GM19455 (cell line): ENCODE data around the gene ARHGEF18.
A peak's percentile ranks its signal among the peaks of the same experiment; 100 is the strongest.
"Not testable (repeated sequence)": the region's sequence is repeated elsewhere in the genome, so short reads cannot be mapped to it uniquely, and the experiment has no call there.

Source experiments
- ATAC-seq: cut with Tn5 transposase; IDR thresholded peaks from one replicate; pipeline ENCODE4 v1.9.1; 2021; ENCODE audit not compliant: unreplicated experiment

Gene ARHGEF18

DNA sequence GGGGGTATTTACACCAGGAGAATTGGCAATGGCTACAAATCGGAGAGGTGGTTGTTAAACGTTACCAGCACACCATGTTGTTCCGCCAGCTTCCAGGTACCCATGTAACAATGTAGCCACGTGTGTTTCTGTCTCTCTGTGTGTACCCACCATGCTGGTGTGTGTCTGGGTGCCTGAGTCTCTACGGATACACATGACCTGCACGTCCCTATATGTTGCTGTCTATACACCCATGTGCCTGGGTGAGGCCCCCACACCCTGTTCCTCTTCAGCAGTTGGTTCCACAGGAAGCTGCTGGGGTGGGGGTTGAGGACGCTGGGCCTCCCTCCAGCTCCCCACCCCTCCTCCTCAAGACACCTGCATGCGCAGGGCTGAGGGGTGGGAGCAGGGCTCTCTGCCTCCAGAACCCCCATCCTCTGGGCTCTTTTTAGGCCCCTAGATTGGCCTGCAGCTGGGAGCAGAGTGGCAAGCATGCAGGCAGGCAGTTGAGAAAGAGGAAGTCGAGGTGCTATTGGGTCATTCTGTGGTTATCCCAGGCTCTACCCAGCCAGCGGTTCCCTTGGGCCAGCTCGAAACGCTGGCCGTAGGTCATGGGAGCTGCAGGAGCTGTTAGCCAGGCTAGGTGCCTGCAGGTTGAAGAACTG, at the start of gene ARHGEF18:
ARHGEF18 (plus strand) TSS at position 351 of the 644 bp plus-strand sequence. CDS start 13,954 bp downstream, outside the sequence.
- no peak for ATAC-seq

DNA sequence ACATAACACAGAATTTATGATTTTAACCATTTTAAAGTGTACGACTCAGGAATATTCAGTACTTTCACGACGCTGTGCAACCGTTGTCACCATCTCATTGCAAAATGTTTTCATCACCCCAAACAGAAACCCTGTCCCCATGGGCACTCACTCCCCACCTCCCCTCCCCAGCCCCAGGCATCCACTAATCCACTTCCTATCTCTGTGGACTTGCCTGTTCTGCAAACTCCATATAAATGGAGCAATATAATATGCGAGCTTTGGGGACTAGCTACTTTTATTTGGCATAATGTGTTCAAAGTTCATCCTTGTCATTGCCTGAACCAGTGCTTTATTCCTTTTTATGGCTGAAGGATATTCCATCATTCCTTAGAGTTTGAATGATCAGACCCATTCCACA, 47.2 kb upstream of the ARHGEF18 start:
- ATAC-seq = no peak

DNA sequence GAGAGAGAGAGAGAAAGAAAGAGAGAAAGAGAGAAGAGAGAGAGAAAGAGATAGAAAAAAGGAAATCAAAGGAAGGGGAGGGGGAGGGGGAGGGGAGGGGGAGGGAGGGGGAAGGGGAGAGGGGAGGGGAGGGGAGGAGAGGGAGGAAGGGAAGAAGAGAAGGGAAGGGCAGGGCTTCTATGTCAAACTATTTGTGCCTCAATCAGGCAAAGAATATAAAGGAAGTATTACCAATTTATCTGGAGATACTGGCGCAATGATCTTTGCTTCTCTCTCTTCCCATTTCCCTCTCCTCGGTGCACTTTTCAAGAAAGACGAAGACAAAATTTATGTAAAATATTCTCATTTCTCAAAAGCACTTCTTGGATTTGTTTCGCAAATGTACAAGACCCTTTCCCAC, 45.3 kb upstream of the ARHGEF18 start:
- ATAC-seq = no peak

DNA sequence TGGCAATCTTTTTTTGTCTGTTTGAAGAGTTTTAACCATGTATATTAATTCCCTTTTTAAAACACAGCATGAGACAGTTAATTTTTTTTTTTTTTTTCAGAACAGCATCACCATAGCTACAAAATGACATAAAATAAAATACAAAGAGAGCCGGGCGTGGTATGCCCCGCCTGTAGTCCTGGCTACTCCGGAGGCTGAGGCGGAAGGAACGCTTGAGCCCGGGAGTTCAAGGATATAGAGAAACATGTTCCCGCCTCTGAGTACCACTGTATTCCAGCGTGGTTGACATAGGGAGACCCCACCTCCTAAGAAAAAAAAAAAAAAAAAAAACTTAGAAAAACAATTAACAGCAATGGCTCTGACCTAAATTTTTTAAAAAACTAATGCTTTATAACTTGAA, 44.5 kb upstream of the ARHGEF18 start:
- no peak for ATAC-seq

DNA sequence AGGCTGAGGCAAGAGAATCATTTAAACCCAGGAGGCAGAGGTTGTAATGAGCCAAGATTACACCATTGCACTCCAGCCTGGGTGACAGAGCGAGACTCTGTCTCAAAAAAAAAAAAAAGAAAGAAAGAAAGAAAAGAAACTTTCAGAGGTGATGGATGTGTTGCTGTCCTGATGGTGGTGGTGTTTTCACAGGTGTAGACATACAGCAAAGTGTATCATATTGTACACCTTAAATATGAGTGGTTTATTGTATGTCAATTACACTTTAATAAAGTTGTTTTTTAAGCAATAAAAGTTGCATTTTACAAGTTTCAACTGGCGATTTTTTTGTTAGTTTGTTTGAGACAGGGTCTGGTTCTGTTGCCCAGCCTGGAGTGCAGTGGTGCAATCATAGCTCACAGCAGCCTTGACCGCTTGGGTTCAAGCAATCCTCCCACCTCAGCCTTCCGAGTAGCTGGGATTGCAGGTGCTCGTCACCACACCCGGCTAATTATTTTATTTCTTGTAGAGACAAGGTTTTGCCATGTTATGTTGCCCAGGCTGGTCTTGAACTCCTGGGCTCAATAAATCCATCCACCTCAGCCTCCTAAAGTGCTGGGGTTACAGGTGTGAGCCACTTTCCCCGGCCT, 41.0 kb upstream of the ARHGEF18 start:
- ATAC-seq = no peak

DNA sequence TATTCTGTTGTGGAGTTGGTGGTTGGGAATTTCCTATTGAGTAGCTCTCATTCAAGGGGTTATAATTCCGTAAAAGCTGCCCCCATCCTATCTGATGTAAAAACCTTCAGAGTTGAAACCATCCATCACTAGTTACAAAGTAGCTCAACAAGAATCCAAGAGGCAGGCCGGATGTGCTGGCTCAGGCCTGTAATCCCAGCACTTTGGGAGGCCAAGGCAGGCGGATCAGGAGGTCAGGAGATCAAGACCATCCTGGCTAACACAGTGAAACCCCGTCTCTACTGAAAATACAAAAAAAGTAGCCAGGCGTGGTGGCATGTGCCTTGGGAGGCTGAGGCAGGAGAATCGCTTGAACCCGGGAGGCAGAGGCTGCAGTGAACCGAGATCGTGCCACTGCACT, 40.4 kb upstream of the ARHGEF18 start:
- not testable (repeated sequence) for ATAC-seq

DNA sequence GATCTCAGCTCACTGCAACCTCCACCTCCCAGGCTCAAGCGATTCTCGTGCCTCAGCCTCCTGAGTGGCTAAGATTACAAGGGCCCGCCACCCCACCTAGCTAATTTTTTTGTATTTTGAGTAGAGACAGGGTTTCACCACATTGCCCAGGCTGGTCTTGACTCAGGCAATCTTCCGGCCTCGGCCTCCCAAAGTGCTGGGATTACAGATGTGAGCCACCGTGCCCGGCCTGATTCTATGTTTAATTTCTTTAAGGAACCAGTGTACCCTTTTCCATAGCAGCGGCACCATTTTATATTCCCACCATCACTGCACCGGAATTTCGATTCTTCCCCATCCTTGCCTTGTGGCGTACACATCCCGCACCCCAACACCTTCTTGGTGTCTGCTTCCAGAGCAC, 36.8 kb upstream of the ARHGEF18 start:
- ATAC-seq = no peak

DNA sequence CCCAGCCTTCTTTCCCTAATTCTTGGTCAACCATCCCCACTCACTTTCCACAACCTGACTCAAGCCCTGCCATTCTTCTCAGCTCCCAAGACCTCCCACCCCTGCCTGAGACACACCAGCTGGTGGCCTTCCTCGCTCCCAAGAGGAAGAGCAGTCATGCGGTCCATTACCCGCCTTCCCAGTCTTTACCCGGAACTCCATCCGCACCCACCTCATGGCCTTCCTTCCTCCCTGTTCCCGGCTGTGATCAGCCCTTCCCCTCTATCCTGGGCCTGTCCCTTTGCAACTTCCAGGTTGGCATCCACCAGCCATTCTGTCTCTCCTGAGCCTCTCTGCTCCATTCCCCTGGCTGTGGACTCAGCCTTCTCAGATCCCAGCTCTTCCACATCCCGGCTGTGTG, 35.9 kb upstream of the ARHGEF18 start:
- no peak for ATAC-seq

DNA sequence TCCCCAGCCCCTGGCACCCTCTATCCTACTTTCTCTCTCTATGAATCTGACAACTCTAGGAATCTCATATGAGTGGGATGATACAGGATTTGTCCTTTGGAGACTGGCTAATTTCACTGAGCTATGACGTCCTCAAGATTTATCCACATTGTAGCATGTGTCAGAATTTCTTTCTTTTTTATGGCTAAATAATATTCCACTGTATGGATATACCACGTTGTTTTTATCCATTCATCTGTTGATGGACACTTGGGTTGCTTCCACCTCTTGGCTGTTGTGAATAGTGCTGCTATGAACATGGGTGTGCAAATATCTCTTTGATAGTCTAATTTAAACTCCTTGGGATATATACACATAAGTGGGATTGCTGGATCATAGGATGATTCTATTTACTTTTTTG, 30.6 kb upstream of the ARHGEF18 start:
- no peak for ATAC-seq

DNA sequence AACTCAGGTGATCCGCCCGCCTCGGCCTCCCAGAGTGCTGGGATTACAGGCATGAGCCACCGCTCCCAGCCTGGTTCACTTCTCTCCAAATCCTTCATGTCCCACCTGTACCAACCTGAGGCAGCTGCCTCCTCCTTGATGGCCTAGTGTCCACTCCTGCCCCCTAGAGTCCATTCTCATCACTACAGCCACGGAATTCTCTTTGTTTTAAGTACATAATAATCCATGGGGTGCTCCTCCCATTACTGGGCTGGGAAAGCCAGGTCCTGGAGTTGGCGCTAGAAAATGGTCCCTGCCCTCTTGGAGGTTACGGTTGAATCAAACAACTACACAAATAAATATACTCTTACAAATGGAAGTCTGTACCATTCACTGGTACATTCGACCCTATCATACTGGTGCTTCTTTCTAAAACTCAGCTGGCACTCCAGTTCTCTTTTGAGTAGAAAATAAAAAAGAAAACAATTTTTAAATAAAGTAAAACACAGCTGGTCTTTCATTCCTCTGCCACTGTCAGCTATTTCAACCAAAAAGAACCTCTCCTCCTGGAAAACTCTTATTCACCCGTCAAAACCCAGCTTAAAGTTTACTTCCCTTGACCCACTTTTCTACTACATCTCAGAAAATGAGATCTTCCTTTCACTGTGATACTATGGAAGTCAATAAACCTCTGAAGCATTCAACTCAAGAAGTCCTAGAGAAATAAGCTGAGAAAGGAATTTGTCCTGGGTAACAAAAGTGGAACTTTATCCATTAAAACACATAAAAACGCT, 22.4 kb upstream of the ARHGEF18 start:
- no peak for ATAC-seq

DNA sequence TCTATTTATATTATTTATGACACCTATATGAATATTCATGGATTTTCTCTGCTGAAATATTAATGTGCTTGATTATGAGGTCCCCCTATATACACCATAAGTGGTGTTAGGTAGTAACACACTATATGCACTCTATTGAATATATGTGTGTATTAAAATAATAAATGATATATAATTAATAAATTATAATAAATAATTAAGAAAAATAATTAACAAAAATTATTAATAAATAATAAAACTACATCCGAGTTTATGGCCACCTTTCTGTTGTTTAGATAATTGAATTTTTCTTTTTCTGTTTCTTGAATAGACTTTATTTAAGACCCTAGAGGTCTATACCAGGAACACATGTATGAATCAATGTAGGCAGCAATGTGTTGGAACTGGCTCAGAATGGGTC, 20.9 kb upstream of the ARHGEF18 start:
- ATAC-seq = no peak

DNA sequence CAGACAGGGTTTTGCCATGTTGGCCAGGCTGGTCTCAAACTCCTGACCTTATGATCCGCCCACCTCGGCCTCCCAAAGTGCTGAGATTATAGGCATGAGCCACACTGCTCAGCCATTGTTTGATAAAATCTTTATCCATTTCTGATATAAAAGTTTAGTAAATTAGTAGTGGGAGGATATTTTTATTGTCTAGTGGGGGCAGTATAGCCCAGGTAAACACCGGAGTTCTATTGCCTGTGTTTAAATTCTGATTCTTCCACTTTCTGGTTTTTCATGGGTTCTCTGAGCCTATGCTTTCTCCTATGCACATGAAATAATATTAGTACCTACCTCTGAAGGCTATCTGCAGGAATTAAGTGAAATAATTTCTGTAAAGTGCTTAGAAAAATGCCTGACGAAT, 20.1 kb upstream of the ARHGEF18 start:
- ATAC-seq = no peak

DNA sequence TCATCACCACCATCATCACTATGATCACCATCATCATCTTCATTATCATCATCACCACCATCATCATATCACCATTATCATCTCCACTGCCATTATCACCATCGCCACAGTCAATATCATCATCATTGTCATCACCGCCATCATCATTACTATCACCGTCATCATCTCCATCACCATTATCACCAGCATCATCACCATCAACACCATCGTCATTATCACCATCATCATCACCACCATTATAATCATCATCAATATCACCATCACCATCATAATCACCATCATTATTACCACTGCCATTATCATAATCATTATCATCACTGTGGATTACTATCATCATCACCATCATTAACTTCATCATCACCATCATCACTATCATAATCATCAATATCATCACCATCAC, 17.3 kb upstream of the ARHGEF18 start:
- ATAC-seq = no peak

DNA sequence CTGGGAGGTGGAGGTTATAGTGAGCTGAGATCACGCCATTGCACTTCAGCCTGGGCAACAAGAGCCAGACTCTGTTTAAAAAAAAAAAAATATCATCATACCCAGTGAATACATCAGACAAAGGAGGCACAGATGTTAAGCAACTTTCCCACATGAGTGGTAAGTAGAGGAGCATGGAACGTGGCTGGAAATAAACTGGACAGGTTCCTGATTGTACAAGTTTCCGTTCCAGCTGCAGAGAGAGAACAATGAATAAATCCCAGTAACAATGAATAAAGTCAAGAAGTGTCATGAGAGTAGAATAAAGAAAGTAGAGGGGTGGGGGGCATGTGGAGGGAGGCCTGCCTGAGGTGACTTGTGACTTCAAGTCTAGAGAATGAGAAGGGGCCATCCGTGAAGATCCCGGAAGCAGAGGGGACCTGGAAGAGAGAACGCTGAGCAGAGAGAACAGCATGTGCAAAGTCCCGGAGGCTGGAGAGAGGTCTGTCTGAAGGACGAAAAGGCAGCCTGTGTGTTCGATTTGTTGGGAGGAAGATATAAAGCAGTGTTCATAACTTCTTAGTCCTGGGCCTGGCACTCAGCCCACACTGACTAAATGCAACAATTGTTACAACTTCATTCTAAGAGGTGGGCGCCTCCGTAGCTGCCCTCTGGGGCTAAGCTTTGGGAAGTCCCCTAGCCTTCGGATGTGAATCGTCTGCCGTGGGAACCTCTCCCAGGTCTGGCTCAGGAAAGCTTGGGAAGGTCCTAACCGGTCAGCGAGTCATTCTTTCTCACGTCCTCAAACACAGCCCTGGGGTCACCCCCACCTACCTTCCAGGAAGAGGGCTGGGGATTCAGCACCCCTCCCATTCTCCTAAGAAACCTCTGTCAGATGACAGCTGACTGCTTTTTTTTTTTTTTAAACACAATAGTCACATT, 15.3 kb upstream of the ARHGEF18 start:
- ATAC-seq = no peak

DNA sequence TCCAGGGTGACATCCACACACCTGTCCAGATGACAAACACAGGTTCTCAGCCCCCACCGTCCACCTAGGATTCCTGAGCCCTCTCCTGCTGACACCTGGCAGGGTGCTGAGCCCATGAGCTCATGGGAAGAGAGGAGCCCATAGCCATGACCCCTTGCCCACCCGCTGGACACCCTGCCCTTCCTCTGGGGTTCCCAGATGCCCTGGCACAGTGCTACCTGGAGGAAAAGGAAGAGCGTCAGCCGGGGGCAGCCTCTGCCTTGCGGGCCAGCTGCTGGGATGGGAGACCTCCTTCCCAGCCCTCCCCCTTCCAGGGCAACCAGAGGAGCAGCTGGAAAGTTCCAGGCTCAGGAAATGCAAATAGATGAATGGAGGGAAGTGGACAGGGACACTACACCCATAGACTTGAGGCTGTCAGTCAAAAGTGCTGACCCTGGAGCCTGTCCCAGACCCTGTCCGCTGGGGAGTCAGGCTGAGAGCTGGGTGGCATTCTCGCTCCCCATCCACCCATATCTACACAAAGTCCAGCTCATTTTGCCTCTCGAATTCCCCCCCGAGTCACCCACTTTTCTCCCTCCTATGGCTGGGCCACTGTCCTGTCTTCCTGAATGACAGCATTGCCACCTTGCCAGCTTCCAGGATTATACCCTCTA, 12.3 kb upstream of the ARHGEF18 start:
- no peak for ATAC-seq

DNA sequence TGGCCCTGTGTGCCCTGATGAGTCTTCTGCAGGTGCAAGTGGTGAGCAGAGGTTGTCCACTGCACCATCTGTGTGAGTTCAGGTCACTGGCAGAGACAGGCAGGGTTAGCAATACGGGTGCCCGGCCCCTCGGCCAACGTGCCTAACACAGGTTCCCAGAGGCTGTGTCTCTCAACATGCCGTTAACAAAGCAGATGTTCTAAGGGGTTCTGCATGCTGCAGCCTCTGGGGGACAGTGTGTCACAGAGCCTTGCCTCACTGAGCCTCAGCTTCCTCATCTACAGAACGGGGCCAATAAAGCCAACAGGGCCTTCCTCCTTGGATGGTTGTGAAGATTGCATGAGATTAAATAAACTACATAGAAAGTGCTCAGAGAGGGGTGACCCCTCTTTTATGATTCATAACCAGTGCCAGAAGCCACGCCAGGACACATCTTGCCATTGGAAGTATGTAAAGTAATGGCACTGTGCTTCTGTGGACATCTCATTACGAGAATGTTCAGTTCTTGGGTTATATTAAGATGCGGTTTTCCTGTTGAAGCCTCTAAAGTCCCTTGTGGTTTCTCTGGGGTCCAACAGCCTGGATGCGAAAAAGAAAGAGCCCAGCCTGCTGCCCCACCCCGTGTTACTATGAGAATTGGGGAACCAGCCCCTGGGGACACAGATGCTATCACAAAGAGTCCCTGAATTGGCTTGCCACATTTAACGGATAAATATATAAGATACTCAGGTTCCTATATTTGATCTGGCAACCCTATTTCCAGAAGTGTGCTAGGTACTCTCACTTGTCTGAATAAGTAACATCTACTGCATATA, 11.2 kb upstream of the ARHGEF18 start:
- peak; percentile 68 for ATAC-seq

DNA sequence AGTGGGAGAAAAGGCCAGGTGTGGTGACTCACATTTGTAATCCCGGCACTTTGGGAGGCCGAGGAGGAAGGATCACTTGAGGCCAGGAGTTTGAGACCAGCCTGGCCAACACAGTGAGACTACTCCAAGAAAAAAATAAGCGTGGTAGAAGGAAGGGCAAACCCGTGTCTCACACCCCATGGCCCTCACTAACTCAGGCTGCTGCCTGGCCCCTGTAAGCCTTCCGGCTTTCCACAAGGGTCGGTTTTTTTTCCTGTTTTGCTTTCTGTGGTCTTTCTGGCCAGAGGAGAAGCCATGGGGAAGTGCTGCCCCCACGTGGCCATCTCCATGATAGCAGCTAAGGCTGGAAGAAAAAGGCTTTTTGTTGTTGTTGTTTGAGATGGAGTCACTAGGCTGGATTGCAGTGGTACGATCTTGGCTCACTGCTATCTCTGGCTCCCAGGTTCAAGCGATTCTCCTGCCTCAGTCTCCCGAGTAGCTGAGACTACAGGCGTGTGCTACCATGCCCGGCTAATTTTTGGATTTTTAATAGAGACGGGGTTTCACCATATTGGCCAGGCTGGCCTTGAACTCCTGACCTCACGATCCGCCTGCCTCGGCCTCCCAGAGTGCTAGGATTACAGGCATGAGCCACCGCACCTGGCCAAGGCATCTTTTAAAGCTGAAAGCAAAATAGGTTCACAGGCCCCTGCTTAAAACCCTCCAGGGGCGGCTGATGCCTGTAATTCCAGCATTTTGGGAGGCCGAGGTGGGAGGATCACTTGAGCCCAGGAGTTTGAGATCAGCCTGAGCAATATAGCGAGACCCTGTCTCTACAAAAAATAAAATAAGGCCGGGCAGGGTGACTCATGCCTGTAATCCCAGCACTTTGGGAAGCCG, 7.5 kb upstream of the ARHGEF18 start:
- no peak for ATAC-seq

DNA sequence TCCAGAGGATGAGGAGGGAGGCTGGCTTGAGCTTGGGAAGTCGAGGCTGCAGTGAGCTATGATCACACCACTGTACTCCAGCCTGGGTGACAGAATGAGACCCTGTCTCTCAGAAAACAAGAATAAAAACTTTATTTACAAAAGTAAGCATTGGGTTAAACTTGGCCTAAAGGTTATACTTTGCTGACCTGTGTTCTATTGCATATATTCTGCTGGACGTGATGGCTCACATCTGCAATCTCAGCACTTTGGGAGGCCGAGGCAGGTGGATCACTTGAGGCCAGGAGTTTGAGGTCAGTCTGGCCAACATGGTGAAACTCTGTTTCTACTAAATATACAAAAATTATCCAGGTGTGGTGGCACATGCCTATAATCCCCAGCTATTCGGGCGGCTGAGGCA, 6.6 kb upstream of the ARHGEF18 start:
- ATAC-seq = no peak

DNA sequence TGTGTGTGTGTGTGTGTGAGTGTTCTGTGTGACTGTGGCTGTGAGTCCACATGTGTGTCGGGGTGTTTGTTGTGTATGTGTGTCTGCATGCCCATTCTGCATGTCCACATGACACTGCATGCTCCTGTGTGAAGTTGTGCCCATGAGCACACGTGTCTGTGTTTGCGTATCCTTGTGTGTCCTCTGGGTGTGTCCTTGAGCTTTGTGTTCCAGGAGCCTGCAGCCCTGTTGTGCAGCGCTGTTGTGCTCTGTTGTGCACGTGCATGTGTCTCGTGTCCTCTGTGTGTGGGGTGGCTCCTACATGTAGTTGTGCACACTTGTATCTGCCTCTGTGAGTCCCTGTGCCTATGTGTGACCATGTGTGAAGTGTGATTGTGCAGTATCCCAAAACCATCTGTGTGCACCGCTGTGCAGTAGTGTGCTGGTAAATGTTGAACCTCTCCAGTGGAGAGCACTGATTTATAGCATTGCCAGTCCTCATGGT, 2.2 kb upstream of the ARHGEF18 start:
- no peak for ATAC-seq
